Endothelial cell of umbilical vein (primary cell): ENCODE data around the gene CCT3. TPM values are rescaled to one million over a fixed set of nuclear protein-coding genes. Genes with fewer than 3 reads are reported as not detected.

Experiments
- BruUV-seq: library from RNA; stranded (reverse); fragments of 400-500 nt; replicated peaks from 2 replicates; lab custom pipeline; 2021; lab: Mats Ljungman, UMichigan
- CTCF ChIA-PET: fragments of 300-600, 350-600 bp; sonication (Branson Sonifier 250); formaldehyde crosslinking; loops from one replicate; lab custom pipeline; 2021; ENCODE audit warnings: antibody characterized with exemption, inconsistent platforms; lab: Charles Lee
- POLR2A ChIA-PET: fragments of 300-600, 350-600 bp; sonication (Branson Sonifier 250); formaldehyde crosslinking; loops from one replicate; lab custom pipeline; 2021; ENCODE audit warnings: antibody characterized with exemption, inconsistent platforms; lab: Charles Lee
- DNase-seq: peaks from one replicate; pipeline ENCODE4 v3.0.0-alpha.2; 2011; ENCODE audit warnings: low read depth, low spot score
- FAIRE-seq: peaks from 2 replicates; lab custom pipeline; 2011; peaks lifted over from hg19 to GRCh38; lab: Jason Lieb, UNC
- H2AFZ ChIP-seq: 2 replicates; pipeline ENCODE4 v1.6.0; 2012; ENCODE audit warnings: low read depth, low read length, control low read depth, inconsistent platforms
- H3K27ac ChIP-seq: 2 replicates; pipeline ENCODE4 v1.5.1; 2011; ENCODE audit warnings: low read depth, mild to moderate bottlenecking, control low read depth, low read length, moderate library complexity; ENCODE audit not compliant: insufficient read depth
- H3K27me3 ChIP-seq, 2 experiments: 2 replicates each; pipeline versions ENCODE4 v1.6.0 to v1.6.1; 2011; ENCODE audit warnings: low read length in 2 of 2, mixed read lengths in 1 of 2; ENCODE audit not compliant: control insufficient read depth in 2 of 2, insufficient read depth in 2 of 2
- H3K36me3 ChIP-seq, 2 experiments: 2 replicates in 1 of 2; 3 replicates in 1 of 2; pipeline ENCODE4 v1.5.1; 2011; ENCODE audit warnings: low read length in 2 of 2, mild to moderate bottlenecking in 1 of 2, moderate library complexity in 1 of 2; ENCODE audit not compliant: control insufficient read depth in 2 of 2, insufficient read depth in 2 of 2; ENCODE audit errors: extremely low read depth in 1 of 2
- H3K4me1 ChIP-seq: 3 replicates; pipeline ENCODE4 v1.5.1; 2011; ENCODE audit warnings: mild to moderate bottlenecking, low read length; ENCODE audit not compliant: control insufficient read depth, insufficient read depth; ENCODE audit errors: extremely low read depth
- H3K4me2 ChIP-seq: 2 replicates; pipeline ENCODE4 v1.6.1; 2011; ENCODE audit warnings: low read length, control low read depth, mixed read lengths; ENCODE audit not compliant: insufficient read depth
- H3K4me3 ChIP-seq, 3 experiments: fragments of 200-600 bp in 1 of 3; sonication (generic), shearing (Covaris generic) in 1 of 3; replicated peaks in 1 of 3; 2 replicates each; pipeline ENCODE4 v1.5.1; 2011 to 2016; ENCODE audit warnings: control low read depth in 3 of 3, low read length in 3 of 3, mild to moderate bottlenecking in 2 of 3, inconsistent platforms in 1 of 3, low read depth in 1 of 3, moderate library complexity in 1 of 3; ENCODE audit not compliant: insufficient read depth in 1 of 3
- H3K79me2 ChIP-seq: 2 replicates; pipeline ENCODE4 v1.6.0; 2012; ENCODE audit warnings: low read length, inconsistent platforms; ENCODE audit not compliant: control insufficient read depth, insufficient read depth
- H3K9ac ChIP-seq: replicated peaks from 2 replicates; pipeline ENCODE3; 2011; ENCODE audit warnings: low read length, control low read depth; ENCODE audit not compliant: insufficient read depth; ENCODE audit errors: extremely low read depth
- H3K9me1 ChIP-seq: replicated peaks from 3 replicates; pipeline ENCODE4 v1.6.0; 2011; ENCODE audit warnings: mild to moderate bottlenecking, low read length; ENCODE audit not compliant: control insufficient read depth, insufficient read depth; ENCODE audit errors: extremely low read depth
- H3K9me3 ChIP-seq: replicated peaks from 2 replicates; pipeline ENCODE4 v1.5.1; 2012; ENCODE audit warnings: low read length, inconsistent platforms; ENCODE audit not compliant: control insufficient read depth, insufficient read depth
- H4K20me1 ChIP-seq: replicated peaks from 2 replicates; pipeline ENCODE3; 2011; ENCODE audit warnings: mild to moderate bottlenecking, low read length; ENCODE audit not compliant: control insufficient read depth, insufficient read depth; ENCODE audit errors: extremely low read depth
- EZH2 ChIP-seq: IDR thresholded peaks from 2 replicates; pipeline ENCODE4 v1.6.1; 2012; ENCODE audit warnings: borderline replicate concordance, low read depth, mild to moderate bottlenecking, moderate library complexity, low read length, inconsistent platforms; ENCODE audit not compliant: severe bottlenecking
- JUN ChIP-seq: IDR thresholded peaks from 2 replicates; pipeline ENCODE4 v1.6.1; 2011; ENCODE audit warnings: borderline replicate concordance, low read depth; ENCODE audit not compliant: insufficient read length, insufficient read depth
- POLR2A ChIP-seq: IDR thresholded peaks from 2 replicates; pipeline ENCODE4 v1.6.1; 2012; ENCODE audit warnings: low read depth, mild to moderate bottlenecking, control low read depth, low read length
- POLR2AphosphoS5 ChIP-seq: IDR thresholded peaks from 2 replicates; pipeline ENCODE4 v1.6.1; 2012; ENCODE audit warnings: low read depth, mild to moderate bottlenecking, control low read depth, low read length, moderate library complexity; ENCODE audit not compliant: insufficient read depth
- dilution Hi-C: fragments of 300-500 bp; cut with MboI; formaldehyde crosslinking; loops from one replicate; pipeline ENCODE4 v1.15.0; 2019; ENCODE audit warnings: low sequenced_read_pairs; ENCODE audit not compliant: extremely low pct_ligation_motif_present
- intact Hi-C: fragments of 100-400 bp; cut with micrococcal nuclease; formaldehyde crosslinking; loops from one replicate; pipeline ENCODE4 v1.10.0; 2022
- polyA plus RNA-seq, 4 experiments: library from polyadenylated mRNA; depleted of rRNA in 3 of 4; stranded (reverse) in 3 of 4; unstranded in 1 of 4; fragments of >200 nt; gene quantifications; 2 replicates each; pipeline versions ENCODE4 v1.2.1 to v1.2.3, GENCODE V29; 2011 to 2012; ENCODE audit warnings: missing spikeins in 1 of 4
- total RNA-seq: library from RNA; stranded (reverse); gene quantifications from 2 replicates; pipeline ENCODE4 v1.2.3, GENCODE V29; 2021
- TF ChIP-seq, protein P1 (sequence below), 2 donors: IDR thresholded peaks; 1 replicate in 1 of 2; 2 replicates in 1 of 2; pipeline ENCODE4 v1.5.1; 2011; ENCODE audit warnings: low read length in 2 of 2, mild to moderate bottlenecking in 2 of 2, moderate library complexity in 2 of 2, control low read depth in 1 of 2, inconsistent platforms in 1 of 2, low read depth in 1 of 2; ENCODE audit not compliant: insufficient read depth in 1 of 2; ENCODE audit errors: extremely low read depth in 1 of 2
- TF ChIP-seq, protein P2 (sequence below): IDR thresholded peaks from 2 replicates; pipeline ENCODE4 v1.6.1; 2011; ENCODE audit not compliant: insufficient read depth, insufficient read length

Gene CCT3
- total and polyA plus RNA-seq, 2 donors (not counting 3 experiments of a cell fraction or from before 2014, with no cell fraction given) = 276 to 367 TPM

DNA sequence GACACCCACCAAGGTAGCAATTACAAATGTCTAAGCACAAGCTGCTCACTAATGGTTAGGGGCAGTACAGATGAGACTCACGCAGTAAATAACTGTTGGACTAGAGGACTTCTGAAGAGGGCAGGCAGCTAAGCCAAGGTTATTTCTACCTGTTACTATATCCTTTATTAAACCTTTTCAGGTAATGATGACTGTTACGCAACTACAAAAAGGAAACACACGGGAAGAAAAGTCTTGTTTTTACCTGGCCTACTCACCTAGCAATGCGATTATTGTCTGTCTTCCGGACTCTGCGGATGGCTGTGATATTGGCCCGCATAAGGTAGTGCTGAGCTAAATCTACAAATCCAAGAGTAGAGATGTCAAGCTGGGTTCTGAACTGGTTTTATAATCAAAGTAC is 21.2 kb downstream of the CCT3 start:
- H4K20me1 ChIP-seq = no peaks in the 10 kb centered on the region
- H3K9me3 ChIP-seq = no peaks in the 10 kb centered on the region
- ChIA-PET POLR2A (interaction anchor here (0.6 kb wide), 1 partner anchor 34 kb away, joined by 4 read pairs; no protein-coding TSS in a partner anchor), CTCF (interaction anchor here (0.7 to 0.8 kb wide), 2 partner anchors 35 to 91 kb away, joined by 3 read pairs; partner anchors contain the start of gene SMG5)
- H3K4me3 ChIP-seq = no peak overlapping the region
- FAIRE-seq (no peak), DNase-seq (no peak)
- no peak overlapping the region for H3K9ac ChIP-seq
- no TSS peak for BruUV-seq
- peaks cover 52 to 60% of the 10 kb centered on the region in 2 experiments for H3K36me3 ChIP-seq
- peaks cover 2% of the 10 kb centered on the region for H3K79me2 ChIP-seq
- intact Hi-C loops = no loop called here
- H2AFZ ChIP-seq = no peak overlapping the region
- dilution Hi-C loops = no loop called here
- H3K27ac ChIP-seq = no peak overlapping the region
- H3K4me2 ChIP-seq = no peak overlapping the region
- H3K9me1 ChIP-seq = no peaks in the 10 kb centered on the region
- H3K4me1 ChIP-seq = peaks cover 2% of the 10 kb centered on the region
- no peak for TF ChIP-seq POLR2A
- TF ChIP-seq JUN = no peak
- TF ChIP-seq EZH2 = no peak
- no peak for TF ChIP-seq POLR2AphosphoS5
- TF ChIP-seq, protein P1, sequence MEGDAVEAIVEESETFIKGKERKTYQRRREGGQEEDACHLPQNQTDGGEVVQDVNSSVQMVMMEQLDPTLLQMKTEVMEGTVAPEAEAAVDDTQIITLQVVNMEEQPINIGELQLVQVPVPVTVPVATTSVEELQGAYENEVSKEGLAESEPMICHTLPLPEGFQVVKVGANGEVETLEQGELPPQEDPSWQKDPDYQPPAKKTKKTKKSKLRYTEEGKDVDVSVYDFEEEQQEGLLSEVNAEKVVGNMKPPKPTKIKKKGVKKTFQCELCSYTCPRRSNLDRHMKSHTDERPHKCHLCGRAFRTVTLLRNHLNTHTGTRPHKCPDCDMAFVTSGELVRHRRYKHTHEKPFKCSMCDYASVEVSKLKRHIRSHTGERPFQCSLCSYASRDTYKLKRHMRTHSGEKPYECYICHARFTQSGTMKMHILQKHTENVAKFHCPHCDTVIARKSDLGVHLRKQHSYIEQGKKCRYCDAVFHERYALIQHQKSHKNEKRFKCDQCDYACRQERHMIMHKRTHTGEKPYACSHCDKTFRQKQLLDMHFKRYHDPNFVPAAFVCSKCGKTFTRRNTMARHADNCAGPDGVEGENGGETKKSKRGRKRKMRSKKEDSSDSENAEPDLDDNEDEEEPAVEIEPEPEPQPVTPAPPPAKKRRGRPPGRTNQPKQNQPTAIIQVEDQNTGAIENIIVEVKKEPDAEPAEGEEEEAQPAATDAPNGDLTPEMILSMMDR (IDR thresholded peaks at IDR 0.05; ENCODE audit: extremely low read depth in 1 of 2, insufficient read depth in 1 of 2, low read depth in 1 of 2, low read length in 2 of 2) = no peak
- TF ChIP-seq, protein P2, sequence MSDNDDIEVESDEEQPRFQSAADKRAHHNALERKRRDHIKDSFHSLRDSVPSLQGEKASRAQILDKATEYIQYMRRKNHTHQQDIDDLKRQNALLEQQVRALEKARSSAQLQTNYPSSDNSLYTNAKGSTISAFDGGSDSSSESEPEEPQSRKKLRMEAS = no peak
- no peaks in the 10 kb centered on the region for H3K27me3 ChIP-seq
